Stimulated activated CD4-positive, alpha-beta T cell treated with anti-CD3 and anti-CD28 coated beads, Interleukin-12 subunit alpha, Interleukin-12 subunit beta, amount 100 ng/mL, for 4 hours (primary cell): ENCODE data around the gene NOTCH1.

ENCODE experiments used
- DNase-seq: peaks from one replicate; pipeline ENCODE4 v3.0.0-alpha.2; 2020

NOTCH1 gene

DNA sequence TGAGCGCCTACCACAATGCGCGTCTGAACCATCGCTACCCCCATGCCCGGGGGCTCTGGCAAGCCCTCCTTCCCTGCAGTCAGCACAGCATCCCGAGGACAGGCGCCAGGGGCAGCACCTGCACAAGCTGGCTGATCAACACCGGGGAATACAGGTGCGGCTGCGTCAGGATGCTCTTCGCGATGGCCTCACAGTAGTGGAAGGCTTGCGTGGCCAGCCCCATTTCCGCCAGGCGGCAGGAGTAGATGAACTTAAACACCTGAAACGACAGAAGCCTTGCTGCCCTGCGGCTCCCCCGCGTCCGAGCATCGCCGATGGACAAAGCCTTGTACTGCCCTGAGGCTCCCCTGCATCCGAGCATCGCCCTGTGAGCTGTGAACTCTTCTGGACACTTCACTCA, 88.5 kb downstream of the NOTCH1 start:
- no peak for DNase-seq

DNA sequence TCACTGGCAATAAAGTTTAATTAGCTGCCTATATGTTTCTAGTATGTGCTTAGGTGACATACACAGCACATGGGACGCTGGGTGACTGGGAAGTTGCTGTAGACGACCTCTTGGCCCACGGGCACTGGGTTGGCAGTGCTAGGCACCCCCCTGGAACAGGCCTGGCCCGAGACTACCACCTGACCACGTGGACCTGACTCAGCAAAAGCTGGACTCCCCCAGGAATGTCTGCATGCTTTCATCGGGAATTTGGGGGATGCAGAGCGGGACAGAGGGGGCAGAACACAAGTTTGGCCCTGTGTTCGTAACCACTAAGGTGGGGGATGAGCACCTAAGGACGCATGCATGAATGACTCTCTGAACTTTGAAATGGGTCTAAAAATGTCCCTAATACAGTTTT, 89.6 kb downstream of the NOTCH1 start:
- DNase-seq = no peak

GRCh38 chr9:136455043-136456002, 90.5 kb downstream of the NOTCH1 start:
- DNase-seq = no peak

- DNase-seq = no peak
These were observed 91.6 kb downstream of the NOTCH1 start for GRCh38 chr9:136454026-136454796.

DNA sequence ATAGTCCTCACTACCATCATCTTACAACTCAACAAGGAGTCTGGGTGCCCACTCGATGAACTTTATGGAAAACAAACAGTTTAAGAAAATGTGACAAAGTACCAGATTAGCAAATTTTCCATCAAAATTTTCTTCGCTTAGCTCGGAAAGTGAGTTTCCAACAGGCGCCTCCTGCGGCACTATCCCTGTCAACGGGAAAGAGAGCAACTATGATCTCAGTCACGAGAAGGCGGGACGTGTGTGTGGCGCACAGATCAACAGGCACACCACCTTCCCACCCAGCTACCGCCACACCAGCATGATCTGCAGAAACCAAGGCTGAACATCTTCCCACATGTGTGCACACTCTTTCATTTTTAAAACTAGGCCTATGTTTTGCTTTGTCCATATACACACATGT, 92.5 kb downstream of the NOTCH1 start:
- no peak for DNase-seq

DNA sequence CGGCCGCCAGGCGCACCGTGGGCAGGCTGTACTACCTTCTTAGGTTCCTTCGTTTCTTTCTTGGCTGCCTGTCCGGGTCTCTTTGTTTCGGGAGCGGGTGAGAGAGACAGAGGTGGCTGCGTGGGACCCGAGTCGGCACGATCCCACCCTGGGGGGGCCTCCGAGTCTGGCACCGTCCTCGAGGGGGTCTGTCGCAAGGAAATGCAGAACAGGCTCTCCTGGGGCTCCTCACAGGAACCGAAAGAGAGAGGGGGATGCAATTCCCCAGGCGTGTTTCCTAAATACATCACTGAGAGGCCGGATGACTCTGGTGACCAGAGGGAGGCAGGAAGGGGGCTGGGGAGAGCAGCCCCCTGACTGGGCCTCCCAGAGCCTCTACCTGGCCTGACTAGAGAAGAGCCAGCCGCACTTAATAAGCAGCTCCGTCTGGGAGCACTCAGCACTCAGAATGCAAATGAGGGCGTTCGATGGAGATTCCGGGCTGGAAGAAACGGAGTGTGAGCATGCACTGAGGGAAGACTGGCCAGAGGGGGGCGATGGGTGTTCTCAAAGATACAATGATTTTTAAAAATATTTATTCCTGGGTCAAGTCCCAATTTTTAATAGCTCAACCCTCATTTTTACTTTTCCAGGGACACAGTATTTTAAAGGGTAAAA, 94.5 kb downstream of the NOTCH1 start:
- no peak for DNase-seq

DNA sequence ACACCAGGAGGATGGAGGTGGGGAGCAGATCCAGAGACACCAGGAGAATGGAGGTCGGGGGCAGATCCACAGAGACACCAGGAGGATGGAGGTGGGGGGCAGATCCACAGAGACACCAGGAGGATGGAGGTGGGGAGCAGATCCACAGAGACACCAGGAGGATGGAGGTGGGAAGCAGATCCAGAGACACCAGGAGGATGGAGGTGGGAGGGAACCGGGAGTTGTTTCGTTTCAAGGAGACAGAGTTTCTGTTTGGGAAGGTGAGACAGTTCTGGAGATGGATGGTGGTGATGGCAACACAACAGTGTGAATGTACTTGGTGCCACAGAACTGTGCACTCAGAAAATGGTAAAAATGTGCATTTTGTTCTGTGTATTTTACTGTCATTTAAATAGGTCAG, 97.2 kb downstream of the NOTCH1 start:
- DNase-seq = no peak

GRCh38 chr9:136447173-136447778, 98.6 kb downstream of the NOTCH1 start:
- DNase-seq = no peak

- no peak for DNase-seq
These were observed 100.0 kb downstream of the NOTCH1 start for GRCh38 chr9:136445799-136446198.
